Nephron progenitor cell (in vitro differentiated cells): ENCODE measurements around the gene BEX1.
"Not testable (repeated sequence)": the region's sequence is repeated elsewhere in the genome, so short reads cannot be mapped to it uniquely, and the experiment has no call there.

Experiments used
- DNase-seq: peaks from one replicate; pipeline ENCODE4 v3.0.0; 2021
- H3K27ac Mint-ChIP-seq: 2 replicates; pipeline ENCODE4 v1.8.0; 2021; ENCODE audit warnings: mild to moderate bottlenecking, moderate library complexity, mixed read lengths
- H3K27me3 Mint-ChIP-seq: 2 replicates; pipeline ENCODE4 v1.8.0; 2021; ENCODE audit warnings: mild to moderate bottlenecking, low read depth, mixed read lengths; ENCODE audit not compliant: poor library complexity
- H3K36me3 Mint-ChIP-seq: 2 replicates; pipeline ENCODE4 v1.8.0; 2021; ENCODE audit warnings: low read depth, mixed read lengths
- H3K4me1 Mint-ChIP-seq: 2 replicates; pipeline ENCODE4 v1.8.0; 2021; ENCODE audit warnings: mixed read lengths
- H3K4me3 Mint-ChIP-seq: 2 replicates; pipeline ENCODE4 v1.8.0; 2021; ENCODE audit warnings: mild to moderate bottlenecking, moderate library complexity, mixed read lengths
- H3K9me3 Mint-ChIP-seq: 2 replicates; pipeline ENCODE4 v1.8.0; 2021; ENCODE audit warnings: mild to moderate bottlenecking, moderate library complexity, mixed read lengths
- TF ChIP-seq, protein P1 (sequence below): fragments of 200-600 bp; sonication (generic); IDR thresholded peaks from 2 replicates; pipeline ENCODE4 v1.5.0; 2021; ENCODE audit warnings: antibody characterized with exemption

BEX1 gene

DNA sequence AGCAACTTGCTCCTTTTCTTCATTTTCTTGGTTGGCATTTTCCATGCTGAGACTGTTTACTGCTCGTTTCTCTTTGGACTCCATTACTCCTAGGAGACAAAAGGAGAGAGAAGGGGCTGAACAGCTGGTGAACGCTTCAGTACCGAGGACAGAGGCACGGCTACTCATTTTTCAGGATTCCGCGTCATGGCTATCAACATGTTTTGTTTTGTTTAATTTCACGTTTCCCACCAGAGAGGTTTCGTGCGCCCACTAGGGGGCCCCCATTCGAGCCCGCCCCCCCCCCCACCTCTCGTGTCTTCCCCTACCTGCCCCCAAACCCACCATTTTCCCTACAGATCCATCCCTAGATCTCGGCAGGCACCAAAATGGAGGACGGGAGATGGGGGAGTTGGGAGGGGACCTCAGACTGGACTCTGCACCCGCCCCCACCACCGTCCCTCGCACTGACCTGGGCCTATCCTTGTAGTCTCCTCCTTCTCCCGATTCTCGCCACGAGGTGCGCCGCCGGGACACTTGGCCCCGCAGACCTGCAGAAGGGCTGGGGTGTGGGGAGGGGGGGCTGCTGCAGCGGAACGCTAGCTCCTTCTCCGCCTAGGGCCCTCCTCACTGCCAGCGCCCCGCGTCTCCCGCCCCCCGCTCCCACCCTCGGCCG is 653 bp downstream of the BEX1 start:
- Mint-ChIP-seq H3K4me3 (peak overlapping the region; percentile 78), H3K4me1 (peaks cover 6% of the 10 kb centered on the region), H3K27me3 (peaks cover 4% of the 10 kb centered on the region), H3K36me3 (peaks cover 10% of the 10 kb centered on the region), H3K27ac (no peak overlapping the region), H3K9me3 (peaks cover 36% of the 10 kb centered on the region)
- TF ChIP-seq, protein P1, sequence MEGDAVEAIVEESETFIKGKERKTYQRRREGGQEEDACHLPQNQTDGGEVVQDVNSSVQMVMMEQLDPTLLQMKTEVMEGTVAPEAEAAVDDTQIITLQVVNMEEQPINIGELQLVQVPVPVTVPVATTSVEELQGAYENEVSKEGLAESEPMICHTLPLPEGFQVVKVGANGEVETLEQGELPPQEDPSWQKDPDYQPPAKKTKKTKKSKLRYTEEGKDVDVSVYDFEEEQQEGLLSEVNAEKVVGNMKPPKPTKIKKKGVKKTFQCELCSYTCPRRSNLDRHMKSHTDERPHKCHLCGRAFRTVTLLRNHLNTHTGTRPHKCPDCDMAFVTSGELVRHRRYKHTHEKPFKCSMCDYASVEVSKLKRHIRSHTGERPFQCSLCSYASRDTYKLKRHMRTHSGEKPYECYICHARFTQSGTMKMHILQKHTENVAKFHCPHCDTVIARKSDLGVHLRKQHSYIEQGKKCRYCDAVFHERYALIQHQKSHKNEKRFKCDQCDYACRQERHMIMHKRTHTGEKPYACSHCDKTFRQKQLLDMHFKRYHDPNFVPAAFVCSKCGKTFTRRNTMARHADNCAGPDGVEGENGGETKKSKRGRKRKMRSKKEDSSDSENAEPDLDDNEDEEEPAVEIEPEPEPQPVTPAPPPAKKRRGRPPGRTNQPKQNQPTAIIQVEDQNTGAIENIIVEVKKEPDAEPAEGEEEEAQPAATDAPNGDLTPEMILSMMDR = peak; percentile 34
- peak; percentile 71 for DNase-seq

DNA sequence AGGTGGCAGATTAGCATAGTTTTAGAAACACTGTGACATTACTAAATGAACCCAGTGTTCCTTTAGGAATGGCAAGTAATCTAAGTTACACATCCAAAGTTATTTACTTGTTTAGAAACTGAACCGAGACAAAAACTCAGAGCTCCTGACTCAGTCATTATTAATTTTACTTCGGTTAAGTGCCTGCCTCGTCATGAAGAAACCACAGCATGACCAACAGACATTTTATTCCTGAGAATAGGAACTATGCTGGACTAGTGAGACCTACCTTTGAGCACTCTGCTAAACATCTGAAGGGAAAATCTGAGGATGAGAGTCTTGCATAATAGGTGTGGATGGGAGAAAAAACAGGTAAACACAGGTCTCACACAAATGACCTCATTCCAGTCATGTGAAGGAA is 2.5 kb downstream of the BEX1 start:
- Mint-ChIP-seq H3K36me3 (peaks cover 10% of the 10 kb centered on the region), H3K4me1 (peaks cover 6% of the 10 kb centered on the region), H3K4me3 (no peak overlapping the region), H3K9me3 (peaks cover 31% of the 10 kb centered on the region), H3K27ac (no peak overlapping the region), H3K27me3 (peaks cover 4% of the 10 kb centered on the region)
- TF ChIP-seq, protein P1 = no peak
- no peak for DNase-seq

DNA sequence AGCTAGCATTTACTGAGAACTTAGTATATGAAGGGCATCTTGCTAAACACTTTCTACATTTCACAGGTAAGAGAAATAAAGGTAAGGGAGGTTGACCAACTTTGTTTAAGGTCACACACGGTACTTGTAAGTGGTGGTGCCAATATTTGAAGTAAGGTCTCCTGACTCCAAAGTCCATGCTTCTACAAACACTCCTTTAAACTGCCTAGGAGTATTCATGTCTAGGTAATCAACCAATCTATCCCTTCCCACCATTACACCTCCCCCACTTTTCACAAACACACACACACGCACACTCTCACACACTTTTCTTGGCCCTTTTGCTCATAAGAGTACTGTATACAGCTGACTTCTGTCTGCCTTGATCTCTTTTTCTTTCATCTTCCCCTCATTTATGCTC is 7.1 kb downstream of the BEX1 start:
- TF ChIP-seq, protein P1 = no peak
- peaks cover 5% of the 10 kb centered on the region for H3K27me3 Mint-ChIP-seq
- no peak overlapping the region for H3K27ac Mint-ChIP-seq
- no peak for DNase-seq
- peaks cover 21% of the 10 kb centered on the region for H3K9me3 Mint-ChIP-seq
- peaks cover 5% of the 10 kb centered on the region for H3K4me1 Mint-ChIP-seq
- peaks cover 4% of the 10 kb centered on the region for H3K36me3 Mint-ChIP-seq
- no peak overlapping the region for H3K4me3 Mint-ChIP-seq

DNA sequence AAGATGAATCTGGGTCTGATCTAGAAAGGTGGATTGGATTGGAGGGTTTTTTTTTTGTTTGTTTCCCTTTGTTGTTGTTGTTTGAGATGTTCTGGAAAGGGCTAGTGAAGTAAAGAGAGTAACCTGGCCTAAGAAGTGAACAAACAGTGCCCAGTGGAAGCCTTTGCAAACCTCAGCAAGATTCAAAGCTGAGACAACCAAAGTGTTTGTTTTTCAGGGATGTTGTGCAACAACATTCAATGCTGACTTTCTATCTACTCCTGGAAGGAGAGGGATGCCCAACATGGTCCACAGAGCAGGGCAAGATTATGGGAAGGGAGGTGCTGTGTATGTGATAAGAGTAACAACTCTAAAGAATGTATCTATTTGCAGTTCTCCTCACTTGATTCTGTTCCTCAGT is 11.3 kb downstream of the BEX1 start:
- Mint-ChIP-seq H3K27ac (no peak overlapping the region), H3K27me3 (peaks cover 5% of the 10 kb centered on the region), H3K36me3 (no peaks in the 10 kb centered on the region), H3K4me1 (peaks cover 16% of the 10 kb centered on the region), H3K4me3 (no peak overlapping the region), H3K9me3 (peaks cover 49% of the 10 kb centered on the region)
- TF ChIP-seq, protein P1 = no peak
- DNase-seq = no peak

DNA sequence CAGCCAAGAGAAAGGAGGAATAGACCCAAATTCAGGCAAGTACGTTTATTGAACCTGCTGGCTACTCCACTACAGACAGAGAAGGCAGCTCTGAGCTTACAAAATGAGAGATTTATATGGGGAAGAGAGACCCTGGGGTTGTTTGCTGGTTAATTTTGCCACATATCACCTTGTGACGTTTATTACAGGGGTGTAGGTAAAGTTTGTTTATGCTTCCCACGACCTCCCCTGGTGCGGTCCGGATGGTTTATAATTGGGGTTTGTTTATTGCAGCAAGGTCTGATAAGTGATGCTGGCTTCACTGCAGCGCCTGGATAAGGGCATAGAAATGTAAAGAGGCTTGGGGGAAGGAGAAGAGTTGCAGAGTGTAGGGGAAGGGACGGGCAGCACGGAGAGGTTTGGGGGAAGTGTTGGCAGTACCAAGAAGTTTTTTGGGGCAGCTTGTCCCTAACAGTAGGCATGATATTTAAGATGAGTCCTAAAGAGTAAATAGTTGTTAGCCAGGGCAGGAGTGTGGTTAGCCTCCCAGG is 12.6 kb downstream of the BEX1 start:
- TF ChIP-seq, protein P1 = no peak
- H3K4me3 Mint-ChIP-seq = peak overlapping the region; percentile 1
- peaks cover 57% of the 10 kb centered on the region for H3K9me3 Mint-ChIP-seq
- H3K27ac Mint-ChIP-seq = no peak overlapping the region
- peaks cover 16% of the 10 kb centered on the region for H3K4me1 Mint-ChIP-seq
- H3K36me3 Mint-ChIP-seq = no peaks in the 10 kb centered on the region
- H3K27me3 Mint-ChIP-seq = peaks cover 8% of the 10 kb centered on the region
- no peak for DNase-seq

DNA sequence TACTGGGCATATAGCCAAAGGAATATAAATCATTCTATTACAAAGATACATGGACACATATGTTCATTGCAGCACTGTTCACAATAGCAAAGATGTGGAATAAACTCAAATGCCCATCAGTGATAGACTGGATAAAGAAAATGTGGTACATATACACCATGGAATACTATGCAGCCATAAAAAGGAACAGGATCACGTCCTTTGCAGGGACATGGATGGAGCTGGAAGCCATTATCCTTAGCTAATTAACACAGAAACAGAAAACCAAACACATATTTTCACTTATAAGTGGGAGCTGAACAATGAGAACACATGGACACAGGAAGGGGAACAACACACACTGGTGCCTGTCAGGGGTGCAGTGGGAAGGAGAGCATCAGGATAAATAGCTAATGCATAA is 30.6 kb downstream of the BEX1 start:
- not testable (repeated sequence) for H3K36me3 Mint-ChIP-seq, H3K4me1 Mint-ChIP-seq, H3K27me3 Mint-ChIP-seq, DNase-seq, H3K27ac Mint-ChIP-seq, H3K4me3 Mint-ChIP-seq
- peaks cover 38% of the 10 kb centered on the region for H3K9me3 Mint-ChIP-seq
